Prostate gland (tissue), 2 donors: ENCODE data around the gene SPNS1.

Experiments
- CTCF ChIP-seq, 4 experiments: fragments of 200-600 bp in 2 of 4; fragments of 450-650 bp in 2 of 4; sonication (generic) in 2 of 4; IDR thresholded peaks; 1 replicate in 3 of 4; 2 replicates in 1 of 4; pipeline ENCODE4 v1.5.1; 2016 to 2019; ENCODE audit warnings: antibody characterized with exemption in 4 of 4, mild to moderate bottlenecking in 2 of 4, moderate library complexity in 2 of 4
- POLR2A ChIP-seq: fragments of 450-650 bp; IDR thresholded peaks from one replicate; pipeline ENCODE4 v1.6.1; 2016; ENCODE audit warnings: antibody characterized with exemption, mild to moderate bottlenecking

GRCh38 chr16:28935346-28935745 lies 39.2 kb upstream of the SPNS1 start:
- TF ChIP-seq CTCF (IDR thresholded peaks at IDR 0.05) (no peak), POLR2A (no peak)
